CD1c-positive myeloid dendritic cell (primary cell): Measurements from ENCODE around the gene IQCH.
"Not testable (repeated sequence)": the region's sequence is repeated elsewhere in the genome, so short reads cannot be mapped to it uniquely, and the experiment has no call there.

Experiments used
- DNase-seq: peaks from one replicate; pipeline ENCODE4 v3.0.0-alpha.2; 2016; ENCODE audit errors: extremely low spot score

The IQCH gene

GRCh38 chr15:67358391-67358790 is 103.8 kb downstream of the IQCH start:
- no peak for DNase-seq

GRCh38 chr15:67358812-67359211 is 104.2 kb downstream of the IQCH start:
- no peak for DNase-seq

DNA sequence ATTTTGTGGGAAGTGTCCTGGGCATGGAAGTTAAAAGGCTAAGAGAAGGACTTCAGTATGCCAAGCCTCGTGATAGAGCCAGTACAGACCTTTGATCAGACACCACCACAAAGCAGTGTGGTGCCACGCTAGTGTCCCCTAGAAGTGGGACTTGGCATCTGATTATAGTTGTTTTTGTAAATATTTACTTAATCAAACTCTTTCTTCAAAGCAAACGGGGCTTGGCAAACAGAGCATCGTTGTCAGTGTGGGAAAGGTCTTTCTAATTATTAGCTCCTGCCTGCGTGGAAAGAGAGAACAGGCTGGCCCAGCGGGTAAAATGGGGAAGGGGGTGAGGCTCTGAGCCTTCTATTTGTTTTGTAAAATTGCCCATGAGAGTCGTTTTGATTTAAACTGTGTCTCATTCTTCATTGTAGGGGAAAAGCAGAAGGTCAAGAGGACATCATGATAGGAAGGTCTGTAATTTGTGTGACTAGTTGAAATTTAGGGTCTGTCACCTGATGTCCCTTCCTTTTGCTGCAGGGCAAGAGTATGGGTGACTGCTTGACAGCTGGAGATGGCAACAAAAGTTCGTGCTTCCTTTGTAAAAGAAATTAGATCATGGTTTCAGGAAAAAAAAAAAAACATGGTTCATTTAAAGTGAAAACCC is 105.0 kb downstream of the IQCH start:
- DNase-seq: no peak

DNA sequence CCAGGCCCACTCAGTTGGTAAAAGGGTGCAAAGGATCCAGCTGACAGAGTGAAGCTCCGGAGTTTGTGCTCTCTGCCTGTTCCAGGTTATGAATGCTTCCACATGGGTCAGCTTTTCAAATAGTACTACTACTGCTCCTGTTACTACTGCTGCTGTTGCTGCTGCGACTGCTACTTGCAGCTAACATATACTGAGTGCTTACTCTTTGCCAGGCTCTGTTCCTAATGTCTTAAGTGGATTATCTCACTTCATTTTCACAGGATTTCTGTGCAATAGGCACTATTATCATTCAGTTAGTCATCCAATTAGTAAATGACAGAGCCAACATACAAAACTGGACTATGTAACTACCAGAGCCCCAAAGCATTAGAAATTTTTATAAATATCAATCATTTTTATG is 106.5 kb downstream of the IQCH start:
- DNase-seq: no peak

GRCh38 chr15:67363712-67364111 is 109.1 kb downstream of the IQCH start:
- DNase-seq: not testable (repeated sequence)

DNA sequence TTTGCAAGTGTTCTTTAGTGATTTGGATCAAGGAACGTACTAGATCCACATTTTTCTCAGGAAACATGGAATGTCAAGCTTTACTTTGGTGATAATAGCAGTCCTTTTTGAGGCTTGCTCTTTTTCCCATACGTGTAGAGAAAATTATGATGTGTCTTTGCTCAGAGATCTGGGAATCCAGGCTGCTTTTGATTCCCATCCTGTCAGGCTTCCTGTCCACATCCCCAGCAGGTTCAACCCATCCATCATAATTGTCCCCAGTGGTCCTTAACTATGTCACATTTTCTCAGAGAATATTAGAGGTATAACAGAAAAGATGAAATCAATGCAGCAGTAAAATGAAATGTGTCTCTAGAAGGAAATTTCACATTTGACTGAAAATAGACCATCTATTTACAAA is 111.4 kb downstream of the IQCH start:
- no peak for DNase-seq

- no peak for DNase-seq
These were observed 112.3 kb downstream of the IQCH start for GRCh38 chr15:67366904-67367303.

DNA sequence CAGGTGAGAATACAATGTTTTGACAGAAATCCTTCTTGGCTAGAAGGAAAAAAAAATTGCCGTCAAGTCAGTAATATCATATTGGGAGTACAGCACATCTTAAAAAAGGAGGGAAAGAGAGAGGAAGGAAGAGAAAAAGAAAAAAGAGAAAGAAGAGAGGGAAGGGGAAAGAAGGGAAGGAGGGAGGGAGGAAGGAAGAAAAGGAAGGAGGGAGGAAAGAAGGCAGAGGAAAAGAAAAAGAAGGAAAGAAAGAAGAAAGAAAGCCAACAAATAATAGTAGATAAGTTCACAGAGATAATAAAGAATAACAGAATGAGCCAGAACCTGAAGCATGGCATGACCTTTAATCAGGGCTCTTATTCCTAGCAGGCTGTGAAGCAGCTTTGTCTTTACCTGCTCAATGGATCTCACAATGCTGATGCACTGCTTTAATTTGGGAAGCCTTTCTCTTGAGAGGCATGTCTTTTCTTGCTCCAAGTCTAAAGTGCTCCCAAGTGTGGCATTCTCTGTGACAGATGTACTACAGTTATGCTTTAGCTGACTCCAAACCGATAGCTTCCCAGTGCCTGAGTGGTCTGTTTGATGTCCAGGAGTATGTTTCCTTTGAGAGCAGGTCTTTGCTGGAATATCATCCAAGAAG is 114.9 kb downstream of the IQCH start:
- no peak for DNase-seq

DNA sequence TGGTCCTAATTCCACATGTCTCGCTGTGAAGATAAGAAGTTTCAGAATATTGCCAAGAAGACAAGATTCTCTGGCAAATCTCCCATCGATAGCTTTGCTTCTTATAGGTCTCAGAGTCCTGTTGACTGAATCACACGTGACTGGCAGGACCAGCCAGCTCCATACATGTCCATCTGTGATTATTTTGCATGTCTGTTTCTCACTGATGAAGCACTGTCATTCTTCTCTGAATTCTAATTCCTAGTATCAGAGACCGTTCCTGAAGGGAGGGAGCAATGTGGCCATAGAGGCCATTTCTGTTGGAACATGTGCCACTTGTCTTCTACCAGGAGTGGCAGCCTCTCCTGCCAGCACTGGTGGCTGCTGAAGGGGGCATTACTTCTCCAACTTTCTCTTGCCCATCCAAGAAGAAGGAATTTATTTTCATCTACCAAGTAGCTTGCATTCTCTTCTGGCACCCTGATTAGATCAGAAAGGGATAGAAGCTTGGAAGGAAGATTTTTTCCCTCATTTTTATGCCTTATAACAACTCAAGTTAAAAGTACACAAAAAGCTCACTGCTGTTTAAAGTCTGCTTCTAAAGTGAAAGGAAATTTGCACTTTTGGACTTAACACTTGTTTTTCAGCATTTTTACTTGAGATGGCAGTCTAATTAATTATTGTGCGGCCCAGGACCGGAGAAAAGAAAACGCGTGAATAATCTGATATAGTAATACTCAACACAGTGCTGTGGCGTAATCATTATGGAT is 115.8 kb downstream of the IQCH start:
- no peak for DNase-seq

- DNase-seq: no peak
These were observed 118.0 kb downstream of the IQCH start for GRCh38 chr15:67372543-67372942.

GRCh38 chr15:67372986-67373675 is 118.5 kb downstream of the IQCH start:
- no peak for DNase-seq

DNA sequence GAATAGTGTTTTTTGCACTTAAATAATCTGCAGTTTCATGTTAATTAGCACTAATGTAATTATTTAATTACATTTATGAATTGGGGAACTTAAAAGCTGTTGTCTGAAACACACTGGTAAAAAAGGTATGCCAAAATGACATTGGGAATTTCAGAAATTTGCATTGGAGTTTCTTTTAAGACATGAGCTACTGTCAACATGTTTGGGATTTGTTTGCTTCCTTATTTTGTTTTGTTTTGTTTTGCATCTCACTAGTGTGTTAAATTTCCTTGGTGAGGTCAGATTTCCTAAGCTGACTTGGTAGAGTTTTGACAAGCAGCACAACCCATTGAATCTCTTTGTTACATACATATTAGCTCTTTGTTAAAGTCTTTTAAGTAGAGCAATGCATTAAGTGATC is 119.4 kb downstream of the IQCH start:
- DNase-seq: no peak

DNA sequence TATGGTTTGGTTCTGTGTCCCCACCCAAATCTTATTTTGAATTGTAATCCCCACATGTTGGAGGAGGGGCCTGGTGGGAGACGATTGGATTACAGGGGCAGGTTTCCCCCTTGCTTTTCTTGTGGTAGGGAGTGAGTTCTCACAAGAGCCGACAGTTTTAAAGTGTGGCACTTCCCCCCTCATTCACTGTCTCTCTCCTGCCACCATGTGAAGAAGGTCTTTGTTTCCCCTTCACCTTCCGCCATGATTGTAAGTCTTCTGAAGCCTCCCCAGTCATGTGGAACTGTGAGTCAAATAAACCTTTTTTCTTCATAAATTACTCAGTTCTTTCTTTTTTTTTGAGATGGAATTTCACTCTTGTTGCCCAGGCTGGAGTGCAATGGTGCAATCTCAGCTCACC is 124.9 kb downstream of the IQCH start:
- DNase-seq: no peak

GRCh38 chr15:67380921-67381320 is 126.3 kb downstream of the IQCH start:
- DNase-seq: no peak

GRCh38 chr15:67381416-67382045 is 126.9 kb downstream of the IQCH start:
- DNase-seq: no peak

GRCh38 chr15:67382723-67383122 is 128.1 kb downstream of the IQCH start:
- no peak for DNase-seq

DNA sequence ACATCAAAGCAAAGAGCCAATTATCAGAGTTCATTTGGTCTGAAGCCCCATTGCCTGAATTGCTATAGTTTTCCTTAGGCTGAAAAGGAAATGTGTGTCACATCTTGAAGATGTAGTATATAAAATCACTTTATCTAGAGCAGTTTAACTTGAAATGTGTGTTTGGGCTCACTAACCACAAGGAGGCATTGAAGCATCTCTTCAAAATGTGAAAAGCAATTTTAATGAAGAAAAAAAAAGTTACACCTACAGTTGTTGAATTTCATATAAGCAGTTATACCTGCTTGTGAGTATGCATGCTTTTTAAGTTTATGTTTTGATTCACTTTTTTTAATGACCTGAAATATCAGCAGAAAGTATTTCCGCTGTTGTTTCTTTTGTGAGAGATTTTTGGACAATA is 129.3 kb downstream of the IQCH start:
- DNase-seq: no peak

- DNase-seq: no peak
These were observed 130.2 kb downstream of the IQCH start for GRCh38 chr15:67384761-67385160.

GRCh38 chr15:67385971-67386370 is 131.4 kb downstream of the IQCH start:
- no peak for DNase-seq

DNA sequence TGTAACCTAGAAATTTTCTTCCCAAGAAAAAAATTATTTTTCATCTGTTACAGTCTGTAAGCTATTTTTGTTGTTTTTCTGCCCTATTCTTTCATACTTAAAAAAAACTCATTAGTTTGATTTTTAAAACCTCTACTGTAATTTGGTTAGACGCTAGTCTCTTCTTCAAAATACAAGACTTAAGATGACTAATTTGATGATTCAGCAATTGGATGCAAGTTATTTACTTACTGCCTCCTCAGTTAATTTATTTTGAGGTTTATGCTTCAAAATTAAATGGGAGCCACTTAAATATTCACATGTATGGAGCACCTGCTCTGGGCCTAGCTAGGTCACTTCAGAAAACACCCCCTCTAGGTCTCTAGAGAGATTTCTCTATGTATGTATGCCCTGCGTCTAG is 132.4 kb downstream of the IQCH start:
- no peak for DNase-seq

DNA sequence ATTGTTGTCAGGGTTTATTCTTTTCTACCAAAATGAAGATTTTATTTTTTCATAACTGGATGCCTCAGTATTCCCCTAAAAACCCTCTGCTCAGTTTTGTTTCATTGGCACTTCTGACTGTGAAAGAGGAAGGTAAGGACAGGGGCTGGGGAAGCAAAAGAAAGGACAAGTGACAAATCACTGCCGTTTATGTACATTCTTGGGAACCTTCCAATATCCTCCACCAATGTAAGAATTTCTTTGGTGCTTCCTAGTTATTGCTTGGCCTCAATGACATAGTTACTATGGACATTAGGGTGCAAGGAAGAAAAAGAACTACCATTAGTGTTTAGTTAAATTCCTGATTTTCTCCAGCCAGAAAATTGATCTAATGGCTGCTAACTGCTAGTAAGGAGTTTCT is 135.4 kb downstream of the IQCH start:
- DNase-seq: no peak
